HepG2 (cell line): ENCODE results near the gene WASHC3. TPM values are rescaled to one million over a fixed set of nuclear protein-coding genes. Genes with fewer than 3 reads are reported as not detected.

Experiments used
- ATAC-seq: fragments of 200-7000 bp; cut with Tn5 transposase; 3 replicates; pipeline ENCODE4 v1.9.1; 2020; ENCODE audit warnings: mild to moderate bottlenecking, moderate library complexity
- BruUV-seq: library from RNA; stranded (reverse); fragments of 400-500 nt; replicated peaks from 2 replicates; lab custom pipeline; 2021; lab: Mats Ljungman, UMichigan
- CTCF ChIA-PET: fragments of 300-600 bp; formaldehyde crosslinking; extraction: SDS; loops from one replicate; lab custom pipeline; 2021; ENCODE audit warnings: low total read pairs, inconsistent platforms, low intra/inter-chr PET ratio; lab: Yijun Ruan, JAX
- POLR2A ChIA-PET: fragments of 350-600 bp; sonication (Branson Sonifier 250); formaldehyde crosslinking; loops from one replicate; lab custom pipeline; 2020; ENCODE audit warnings: antibody characterized with exemption, inconsistent platforms; lab: Yijun Ruan, JAX
- DNase-seq: peaks from one replicate; pipeline ENCODE4 v3.0.0-alpha.2; 2015; ENCODE audit warnings: low spot score
- FAIRE-seq: peaks from 3 replicates; lab custom pipeline; 2011; peaks lifted over from hg19 to GRCh38; lab: Jason Lieb, UNC
- H2AFZ ChIP-seq: one replicate; pipeline ENCODE4 v1.6.1; 2011; ENCODE audit warnings: low read length, inconsistent platforms
- H3K27ac ChIP-seq: fragments of 300-600 bp; 3 replicates; pipeline ENCODE4 v1.8.0; 2011; ENCODE audit warnings: mixed run types, mild to moderate bottlenecking, mixed read lengths, low read length, inconsistent platforms; ENCODE audit not compliant: insufficient read depth; ENCODE audit errors: extremely low read length
- H3K27me3 ChIP-seq, 2 experiments: fragments of 200-600 bp in 1 of 2; 2 replicates in 1 of 2; 3 replicates in 1 of 2; pipeline versions ENCODE4 v1.6.0 to v1.8.0; 2011; ENCODE audit warnings: low read length in 2 of 2, mild to moderate bottlenecking in 2 of 2, moderate library complexity in 2 of 2, inconsistent platforms in 1 of 2; ENCODE audit not compliant: insufficient read depth in 2 of 2, control insufficient read depth in 1 of 2
- H3K36me3 ChIP-seq, 2 experiments: fragments of 200-600 bp in 1 of 2; replicated peaks in 1 of 2; 2 replicates in 1 of 2; 3 replicates in 1 of 2; pipeline versions ENCODE4 v1.5.1 to v1.8.0; 2011; ENCODE audit warnings: low read length in 2 of 2, inconsistent platforms in 1 of 2; ENCODE audit not compliant: insufficient read depth in 2 of 2, control insufficient read depth in 1 of 2
- H3K4me1 ChIP-seq: 2 replicates; pipeline ENCODE4 v1.5.1; 2012; ENCODE audit warnings: low read length, inconsistent platforms; ENCODE audit not compliant: insufficient read depth
- H3K4me2 ChIP-seq: 2 replicates; pipeline ENCODE4 v1.6.0; 2011; ENCODE audit warnings: low read depth, low read length, inconsistent platforms
- H3K4me3 ChIP-seq, 3 experiments: fragments of 200-600 bp in 1 of 3; sonication (generic), shearing (Covaris generic) in 1 of 3; replicated peaks in 1 of 3; 2 replicates each; pipeline ENCODE4 v1.5.1; 2011 to 2016; ENCODE audit warnings: low read length in 3 of 3, inconsistent platforms in 2 of 3, low read depth in 2 of 3, mild to moderate bottlenecking in 2 of 3, control low read depth in 1 of 3, mixed read lengths in 1 of 3; ENCODE audit not compliant: insufficient read depth in 1 of 3
- H3K79me2 ChIP-seq: one replicate; pipeline ENCODE4 v1.6.1; 2011; ENCODE audit warnings: low read length, inconsistent platforms; ENCODE audit not compliant: insufficient read depth
- H3K9ac ChIP-seq: 2 replicates; pipeline ENCODE4 v1.6.0; 2011; ENCODE audit warnings: mild to moderate bottlenecking, low read depth, low read length, inconsistent platforms; ENCODE audit not compliant: insufficient read depth
- H3K9me3 ChIP-seq: 2 replicates; pipeline ENCODE4 v1.5.1; 2012; ENCODE audit warnings: mild to moderate bottlenecking, low read length
- H4K20me1 ChIP-seq: 2 replicates; pipeline ENCODE4 v1.6.0; 2011; ENCODE audit warnings: inconsistent platforms, mild to moderate bottlenecking, low read length, moderate library complexity; ENCODE audit not compliant: insufficient read depth
- ATRX ChIP-seq: sonication (generic); formaldehyde crosslinking; IDR thresholded peaks from 2 replicates; pipeline ENCODE4 v1.4.0; 2020; ENCODE audit warnings: missing genetic modification reagents, borderline replicate concordance
- CBX2 ChIP-seq, 2 experiments: fragments of 200-600 bp in 1 of 2; sonication (generic); formaldehyde crosslinking in 1 of 2; IDR thresholded peaks; 2 replicates each; pipeline versions ENCODE4 v1.7.0 to v1.8.1; 2018 to 2022; ENCODE audit warnings: low read depth in 2 of 2, low read length in 1 of 2, mild to moderate bottlenecking in 1 of 2, missing genetic modification reagents in 1 of 2
- GZF1 ChIP-seq: sonication (generic); formaldehyde crosslinking; IDR thresholded peaks from 2 replicates; pipeline ENCODE4 v1.5.1; 2020; ENCODE audit warnings: mild to moderate bottlenecking, missing genetic modification reagents
- NFYC ChIP-seq: IDR thresholded peaks from 2 replicates; pipeline ENCODE4 v1.6.1; 2016; ENCODE audit warnings: missing genetic modification reagents, missing compliant biosample characterization
- RNF219 ChIP-seq: sonication (generic); formaldehyde crosslinking; IDR thresholded peaks from 2 replicates; pipeline ENCODE4 v1.5.0; 2020; ENCODE audit warnings: mild to moderate bottlenecking, missing genetic modification reagents
- SAFB2 ChIP-seq: sonication (generic); formaldehyde crosslinking; IDR thresholded peaks from 2 replicates; pipeline ENCODE4 v1.5.1; 2020; ENCODE audit warnings: missing genetic modification reagents, low read depth, mild to moderate bottlenecking, borderline replicate concordance
- SAP130 ChIP-seq: IDR thresholded peaks from 2 replicates; pipeline ENCODE4 v1.6.1; 2016; ENCODE audit warnings: low read depth
- SKI ChIP-seq: fragments of 450-650 bp; IDR thresholded peaks from one replicate; pipeline ENCODE4 v1.6.1; 2018; ENCODE audit warnings: mild to moderate bottlenecking; ENCODE audit not compliant: partially characterized antibody
- SMAD9 ChIP-seq: sonication (generic); formaldehyde crosslinking; IDR thresholded peaks from 2 replicates; pipeline ENCODE4 v1.5.1; 2020; ENCODE audit warnings: mild to moderate bottlenecking, missing genetic modification reagents
- TFAP4 ChIP-seq: sonication (generic); IDR thresholded peaks from 2 replicates; pipeline ENCODE4 v1.6.1; 2016; ENCODE audit warnings: low read depth, borderline replicate concordance
- U2AF2 ChIP-seq: fragments of 200-400 bp; formaldehyde crosslinking; IDR thresholded peaks from 2 replicates; pipeline ENCODE4 v1.6.1; 2017; ENCODE audit warnings: low read depth, mild to moderate bottlenecking, low read length
- ZBTB46 ChIP-seq: sonication (generic); formaldehyde crosslinking; IDR thresholded peaks from 2 replicates; pipeline ENCODE4 v1.4.0; 2020; ENCODE audit warnings: mild to moderate bottlenecking, missing genetic modification reagents, borderline replicate concordance
- ZKSCAN1 ChIP-seq: fragments of 150-350 bp; IDR thresholded peaks from 2 replicates; pipeline ENCODE4 v1.6.1; 2014; ENCODE audit warnings: low read length
- ZNF7 ChIP-seq: IDR thresholded peaks from 2 replicates; pipeline ENCODE4 v1.6.1; 2016; ENCODE audit warnings: missing biosample characterization, missing genetic modification reagents
- ZSCAN22 ChIP-seq: sonication (generic); formaldehyde crosslinking; IDR thresholded peaks from 2 replicates; pipeline ENCODE4 v1.4.0; 2020; ENCODE audit warnings: mild to moderate bottlenecking, missing genetic modification reagents
- ZSCAN29 ChIP-seq: sonication (generic); formaldehyde crosslinking; conservative IDR thresholded peaks from 2 replicates; pipeline ENCODE4 v1.4.0; 2020; ENCODE audit warnings: mild to moderate bottlenecking, missing genetic modification reagents
- ZZZ3 ChIP-seq: sonication (generic); formaldehyde crosslinking; IDR thresholded peaks from 2 replicates; pipeline ENCODE4 v1.4.0; 2020; ENCODE audit warnings: missing genetic modification reagents, mild to moderate bottlenecking, borderline replicate concordance
- WGBS: methylation state at CpG from one replicate; pipeline ENCODE4 v1.1.6; 2017; ENCODE audit warnings: low lambda C conversion rate; 5-methylcytosine and 5-hydroxymethylcytosine counted together
- in situ Hi-C: cut with HindIII; loops from 2 replicates; pipeline ENCODE4 v1.10.0; 2017; ENCODE audit warnings: low pct_unique_long_range_greater_than_20kb; ENCODE audit not compliant: extremely low pct_ligation_motif_present
- intact Hi-C: fragments of 100-400 bp; cut with micrococcal nuclease; formaldehyde crosslinking; loops from one replicate; pipeline ENCODE4 v1.10.0; 2022; ENCODE audit not compliant: unreplicated experiment
- polyA plus RNA-seq, 8 experiments: library from polyadenylated mRNA; depleted of rRNA in 3 of 8; stranded (reverse) in 7 of 8; unstranded in 1 of 8; fragments of >200 nt; fragmentation: Illumina TruSeq in 4 of 8; extraction: Trizol in 4 of 8; gene quantifications; 2 replicates each; pipeline versions ENCODE4 v1.2.1 to v1.2.3, GENCODE V29; 2011 to 2016; ENCODE audit warnings: low read depth in 4 of 8, missing spikeins in 1 of 8, mixed read lengths in 1 of 8; ENCODE audit not compliant: insufficient read depth in 1 of 8
- total RNA-seq, 5 experiments: library from RNA; depleted of rRNA; stranded (reverse); fragments of >200 nt; fragmentation: Illumina TruSeq; extraction: Trizol; gene quantifications; 2 replicates each; pipeline ENCODE4 v1.2.3, GENCODE V29; 2016; ENCODE audit warnings: low read depth in 1 of 5

Gene WASHC3
- total and polyA plus RNA-seq, 2 of the 13 experiments (the other 11 are each of a cell fraction or from before 2014, with no cell fraction given) = 32.7 to 47.3 TPM

- TF ChIP-seq GZF1 (CRISPR knock-in tag) = no peak
- no peak for TF ChIP-seq ZZZ3
- no peak for TF ChIP-seq SAP130 (CRISPR knock-in tag)
- TF ChIP-seq RNF219 (CRISPR knock-in tag) = no peak
- TF ChIP-seq ZBTB46 = no peak
- no peak for TF ChIP-seq ATRX
- TF ChIP-seq TFAP4 = no peak
- no peak for TF ChIP-seq U2AF2
- no peak for TF ChIP-seq ZSCAN22 (CRISPR knock-in tag)
- TF ChIP-seq SKI = no peak
- no peak for TF ChIP-seq SMAD9 (CRISPR knock-in tag)
- no peak for TF ChIP-seq CBX2 (IDR thresholded peaks at IDR 0.05; ENCODE audit: low read depth, low read length)
- no peak for TF ChIP-seq CBX2 (CRISPR knock-in tag; IDR thresholded peaks at IDR 0.05; ENCODE audit: low read depth)
- no peak for TF ChIP-seq NFYC (CRISPR knock-in tag)
- TF ChIP-seq ZKSCAN1 = no peak
- no peak for TF ChIP-seq ZNF7
- no peak for TF ChIP-seq SAFB2 (CRISPR knock-in tag)
- no peak for TF ChIP-seq ZSCAN29 (CRISPR knock-in tag)
- TF ChIP-seq, all 625 proteins: peak for 0
- DNase-seq = no peak
- WGBS = 100% methylated on average over 3 of the region's 3 CpGs
- no peaks in the 10 kb centered on the region for H3K27me3 ChIP-seq
- ChIA-PET CTCF (no interaction called here), POLR2A (no interaction called here)
- no peak overlapping the region for H3K27ac ChIP-seq
- intact Hi-C loops = no loop called here
- H3K4me3 ChIP-seq = no peak overlapping the region
- no peaks in the 10 kb centered on the region for H3K79me2 ChIP-seq
- H3K4me2 ChIP-seq = no peak overlapping the region
- H3K4me1 ChIP-seq = peaks cover 4% of the 10 kb centered on the region; the same call in 1 of the 2 replicates
- no peak overlapping the region for H2AFZ ChIP-seq
- ATAC-seq = no peak
- no peak for FAIRE-seq
- no peak overlapping the region for H3K9ac ChIP-seq
- no peaks in the 10 kb centered on the region for H3K36me3 ChIP-seq
- in situ Hi-C loops = no loop called here
- H3K9me3 ChIP-seq = no peaks in the 10 kb centered on the region
- BruUV-seq = no TSS peak
- H4K20me1 ChIP-seq = no peaks in the 10 kb centered on the region
Measured at GRCh38 chr12:102023343-102023930, 38.4 kb downstream of the WASHC3 start.
